NCI-H510A (cell line): Measurements from ENCODE around the gene MIX23.

Experiments
- DNase-seq: peaks from one replicate; lab custom pipeline; 2025; lab: John Stamatoyannopoulos, UW

MIX23 gene

DNA sequence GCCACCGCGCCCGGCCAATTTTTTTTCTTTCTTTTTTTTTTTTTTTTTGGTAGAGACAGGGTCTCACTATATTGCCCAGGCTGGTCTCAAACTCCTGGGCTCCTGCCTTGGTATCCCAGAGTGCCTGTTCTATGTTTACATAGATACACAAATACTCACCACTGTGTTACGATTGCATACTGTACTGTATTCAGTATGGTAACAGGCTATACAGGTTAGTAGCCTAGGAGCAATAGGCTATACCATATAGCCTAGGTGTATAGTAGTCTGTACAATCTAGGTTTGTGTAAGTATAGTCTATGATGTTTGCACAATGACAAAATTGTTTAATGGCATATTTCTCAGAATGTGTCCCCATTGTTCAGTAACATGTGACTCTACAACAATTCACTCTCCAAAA, 31.4 kb downstream of the MIX23 start:
- DNase-seq, result no peak

DNA sequence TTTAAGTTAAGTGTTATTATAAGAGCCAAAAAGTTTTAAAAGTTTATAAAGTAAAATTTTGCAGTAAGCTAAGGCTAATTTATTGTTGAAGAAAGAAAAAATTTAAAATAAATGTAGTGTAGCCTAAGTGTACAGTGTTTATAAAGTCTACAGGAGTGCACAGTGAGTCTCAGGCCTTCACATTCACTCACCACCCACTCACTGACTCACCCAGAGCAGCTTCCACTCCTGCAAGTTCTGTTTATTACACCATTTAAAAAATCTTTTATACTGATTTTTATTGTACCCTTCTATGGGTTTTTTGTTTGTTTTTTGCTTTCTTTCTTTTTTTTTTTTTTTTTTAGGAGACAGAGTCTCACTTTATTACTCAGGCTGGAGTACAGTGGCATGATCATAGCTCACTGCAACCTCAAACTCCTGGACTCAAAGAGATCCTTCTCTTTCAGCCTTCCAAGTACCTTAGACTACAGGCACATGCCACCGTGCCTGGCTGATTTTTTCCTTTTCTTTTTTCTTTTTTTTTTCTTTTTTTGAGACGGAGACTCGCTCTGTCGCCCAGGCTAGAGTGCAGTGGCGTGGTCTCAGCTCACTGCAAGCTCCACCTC, 32.1 kb downstream of the MIX23 start:
- DNase-seq, result no peak

DNA sequence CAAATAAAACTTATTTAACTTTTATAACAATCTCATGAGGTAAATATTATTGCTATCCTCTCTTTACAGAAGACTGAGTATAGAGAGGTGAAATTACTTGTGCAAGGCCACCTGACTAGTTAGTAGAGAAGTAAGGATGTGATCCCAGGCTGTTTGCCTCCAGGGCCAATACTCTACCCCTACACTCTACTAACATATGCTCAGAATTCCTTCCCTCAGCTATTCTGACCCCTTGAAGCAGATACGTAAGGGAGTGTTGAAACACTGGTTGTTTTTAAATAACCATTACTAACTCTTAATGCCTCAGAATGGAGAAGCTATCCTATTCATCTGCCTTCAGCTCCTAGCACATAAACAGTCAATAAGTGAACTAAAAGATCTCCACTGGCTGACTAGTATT, 33.9 kb downstream of the MIX23 start:
- no peak for DNase-seq

DNA sequence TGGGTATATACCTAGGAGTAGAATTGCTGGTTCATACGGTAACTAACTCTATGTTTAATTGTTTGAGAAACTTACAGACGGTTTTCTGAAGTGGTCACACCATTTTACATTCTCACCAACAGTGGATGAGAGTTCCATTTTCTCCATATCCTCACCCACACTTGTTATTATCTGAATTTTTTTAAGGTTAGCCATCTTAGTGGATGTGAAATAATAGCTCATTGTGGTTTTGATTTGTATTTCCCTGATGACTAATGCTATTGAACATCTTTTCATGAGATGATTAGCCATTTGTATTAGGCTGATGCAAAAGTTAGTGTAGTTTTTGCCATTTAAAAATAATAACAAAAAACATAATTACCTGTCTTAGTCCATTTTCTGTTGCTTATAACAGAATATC, 39.4 kb downstream of the MIX23 start:
- DNase-seq, result no peak

- no peak for DNase-seq
Measured at GRCh38 chr3:122342803-122343202, 40.2 kb downstream of the MIX23 start.

GRCh38 chr3:122332551-122332950, 50.5 kb downstream of the MIX23 start:
- no peak for DNase-seq

DNA sequence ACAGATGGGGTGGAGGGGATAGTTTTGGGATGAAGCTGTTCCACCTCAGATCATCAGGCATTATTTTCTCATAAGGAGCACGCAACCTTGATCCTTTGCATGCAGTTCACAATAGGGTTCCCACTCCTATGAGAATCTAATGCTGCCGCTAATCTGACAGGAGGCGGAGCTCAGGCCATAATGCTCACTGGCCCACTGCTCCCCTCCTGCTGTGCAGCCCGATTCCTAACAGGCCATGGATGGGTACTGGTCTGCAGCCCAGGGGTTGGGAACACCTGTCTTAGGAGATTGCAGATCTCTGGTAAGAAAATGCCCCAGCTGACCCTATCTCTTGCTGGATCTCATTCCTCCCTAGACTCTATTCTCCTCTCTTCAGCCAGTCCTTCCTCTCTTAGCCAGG, 51.1 kb downstream of the MIX23 start:
- no peak for DNase-seq

DNA sequence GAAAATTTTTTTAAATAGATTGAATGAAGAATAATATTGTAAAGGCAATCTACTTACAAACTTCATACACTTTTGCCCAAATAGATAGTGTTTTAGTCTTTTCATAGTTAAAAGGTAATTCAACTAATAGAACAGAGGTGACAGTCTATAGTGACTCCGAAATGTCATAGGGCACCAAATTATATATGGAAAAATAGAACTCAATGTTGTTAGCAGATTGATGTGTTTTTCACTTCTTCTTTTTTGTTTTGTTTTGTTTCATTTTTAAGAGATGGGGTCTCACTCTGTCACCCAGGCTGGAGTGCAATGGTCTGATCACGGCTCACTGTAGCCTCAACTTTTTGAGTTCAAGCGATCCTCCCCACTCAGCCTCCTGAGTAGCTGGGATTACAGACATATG, 57.3 kb downstream of the MIX23 start:
- no peak for DNase-seq

- DNase-seq, result no peak
Measured at GRCh38 chr3:122324871-122325323, 58.1 kb downstream of the MIX23 start, which contains the start of gene CSTA. Gene CSTA, plus strand, starts transcription at chr3:122325248. Its CDS starts 45 bp downstream, at chr3:122325293.

GRCh38 chr3:122322095-122323075, 60.6 kb downstream of the MIX23 start:
- DNase-seq, result no peak

DNA sequence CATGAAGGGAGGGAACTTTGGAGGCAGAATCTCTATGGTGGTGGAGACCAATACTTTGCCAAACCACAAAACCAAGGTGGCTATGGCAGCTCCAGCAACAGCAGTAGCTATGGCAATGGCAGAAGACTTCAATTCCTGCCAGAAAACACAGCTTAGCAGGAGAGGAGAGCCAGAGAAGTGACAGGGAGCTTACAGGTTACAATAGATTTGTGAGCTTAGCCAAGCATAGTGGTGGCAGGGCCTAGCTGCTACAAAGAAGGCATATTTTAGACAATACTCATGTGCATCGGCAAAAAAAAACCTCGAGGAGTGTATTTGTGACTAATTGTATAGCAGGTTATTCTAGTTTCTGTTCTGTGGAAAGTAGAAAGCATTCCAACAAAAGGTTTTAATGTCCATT, 64.4 kb downstream of the MIX23 start:
- DNase-seq, result no peak

DNA sequence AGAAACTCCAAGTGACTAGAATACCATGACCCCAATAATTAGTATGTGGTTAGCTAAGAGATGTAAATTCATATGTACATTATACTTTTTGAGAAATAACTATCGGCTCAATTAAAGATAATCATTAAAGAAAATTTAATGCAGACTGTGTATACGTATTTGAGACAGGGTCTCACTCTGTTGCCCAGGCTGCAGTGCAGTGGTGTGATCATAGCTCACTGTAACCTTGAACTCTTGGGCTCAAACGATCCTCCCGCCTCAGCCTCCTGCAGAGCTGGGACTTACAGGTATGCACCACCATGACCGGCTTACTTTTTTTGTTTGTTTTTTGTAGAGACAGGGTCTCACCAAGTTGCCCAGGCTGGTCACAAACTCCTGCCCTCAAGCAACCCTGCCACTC, 66.7 kb downstream of the MIX23 start:
- DNase-seq, result no peak

DNA sequence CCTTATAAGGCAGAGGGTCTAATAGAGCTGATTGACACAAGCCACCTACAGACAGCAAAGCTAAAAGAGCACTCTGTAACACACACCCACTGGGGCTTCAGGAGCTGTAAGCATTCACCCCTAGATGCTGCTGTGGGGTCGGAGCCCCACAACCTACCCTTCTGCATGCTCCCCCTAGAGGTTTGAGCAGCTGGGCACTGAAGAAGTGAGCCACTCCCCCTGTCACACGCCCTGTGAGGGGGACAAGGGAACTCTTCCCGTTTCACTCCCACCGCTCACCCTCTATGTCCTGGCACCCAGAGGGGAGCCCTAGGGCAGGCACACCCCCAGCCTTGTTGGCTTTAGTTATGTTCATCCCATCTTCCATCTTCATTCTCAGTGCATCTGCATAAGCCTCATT, 67.4 kb downstream of the MIX23 start:
- no peak for DNase-seq

- no peak for DNase-seq
Measured at GRCh38 chr3:122314228-122314876, 68.7 kb downstream of the MIX23 start.

DNA sequence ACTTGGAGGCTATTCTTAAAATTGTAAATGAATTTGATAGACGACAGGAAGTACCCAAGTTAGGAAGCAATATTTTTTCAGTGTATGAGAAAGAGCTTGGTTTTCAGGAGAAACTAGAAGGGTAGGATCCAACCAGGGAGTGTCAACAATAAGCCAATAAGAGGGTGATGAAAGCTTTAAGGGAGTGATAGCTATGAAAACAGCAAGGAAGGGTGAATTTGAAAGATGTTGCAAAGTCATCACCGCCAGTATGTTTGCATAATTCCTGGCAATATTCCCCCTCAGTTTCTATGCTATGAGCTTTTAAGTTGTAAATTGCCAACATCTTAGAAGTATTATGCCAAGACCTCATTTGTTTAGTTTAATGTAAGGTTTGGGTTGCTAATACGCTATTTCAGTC, 69.8 kb downstream of the MIX23 start:
- no peak for DNase-seq

GRCh38 chr3:122312826-122313225, 70.2 kb downstream of the MIX23 start:
- no peak for DNase-seq

DNA sequence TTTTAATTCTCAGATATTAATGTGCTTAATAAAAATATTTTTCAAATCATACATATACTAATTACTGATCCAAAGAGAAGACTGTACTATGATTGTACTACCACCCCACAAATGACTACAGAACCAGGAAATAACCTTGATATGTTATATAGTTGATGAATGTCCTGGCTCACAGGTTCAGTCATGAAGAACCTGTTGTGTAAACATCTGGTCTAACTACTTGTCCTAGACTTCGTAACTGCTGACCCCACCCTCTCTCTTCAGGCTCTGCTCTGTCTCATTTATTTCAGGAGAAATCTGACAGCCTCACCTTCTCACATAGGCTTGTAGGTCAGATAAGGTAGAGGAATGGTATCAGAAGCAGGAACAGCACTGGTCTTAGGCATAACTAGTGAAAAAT, 72.7 kb downstream of the MIX23 start:
- peak; percentile 1 for DNase-seq
